HUES48 (cell line): ENCODE measurements around the gene PDZRN3.
"Not testable (repeated sequence)": the region's sequence is repeated elsewhere in the genome, so short reads cannot be mapped to it uniquely, and the experiment has no call there.

Experiments
- H3K27ac ChIP-seq: one replicate; pipeline ENCODE4 v1.7.0; 2013; ENCODE audit warnings: low read depth, low read length, inconsistent platforms
- H3K27me3 ChIP-seq: 2 replicates; pipeline ENCODE4 v1.6.1; 2013; ENCODE audit warnings: mild to moderate bottlenecking, low read length; ENCODE audit not compliant: control insufficient read depth, insufficient read depth
- H3K36me3 ChIP-seq: 2 replicates; pipeline ENCODE4 v1.6.1; 2013; ENCODE audit warnings: low read length; ENCODE audit not compliant: control insufficient read depth, insufficient read depth
- H3K4me1 ChIP-seq: 2 replicates; pipeline ENCODE4 v1.6.1; 2013; ENCODE audit warnings: mild to moderate bottlenecking, low read length; ENCODE audit not compliant: control insufficient read depth, insufficient read depth
- H3K4me3 ChIP-seq: 2 replicates; pipeline ENCODE4 v1.5.1; 2013; ENCODE audit warnings: mild to moderate bottlenecking, low read depth, low read length
- H3K9ac ChIP-seq: 2 replicates; pipeline ENCODE4 v1.6.1; 2013; ENCODE audit warnings: mild to moderate bottlenecking, low read depth, low read length, moderate library complexity
- H3K9me3 ChIP-seq: 2 replicates; pipeline ENCODE4 v1.6.1; 2013; ENCODE audit warnings: low read length; ENCODE audit not compliant: control insufficient read depth, insufficient read depth

The PDZRN3 gene

GRCh38 chr3:73575519-73575918 lies 49.2 kb downstream of the PDZRN3 start:
- no peaks in the 10 kb centered on the region for H3K4me1 ChIP-seq
- H3K4me3 ChIP-seq, result no peak overlapping the region
- no peak overlapping the region for H3K27ac ChIP-seq
- no peaks in the 10 kb centered on the region for H3K36me3 ChIP-seq
- no peak overlapping the region for H3K9ac ChIP-seq
- H3K27me3 ChIP-seq, result no peaks in the 10 kb centered on the region
- H3K9me3 ChIP-seq, result no peaks in the 10 kb centered on the region

GRCh38 chr3:73573204-73573603 lies 51.5 kb downstream of the PDZRN3 start:
- no peaks in the 10 kb centered on the region for H3K4me1 ChIP-seq
- no peaks in the 10 kb centered on the region for H3K27me3 ChIP-seq
- H3K9me3 ChIP-seq, result no peaks in the 10 kb centered on the region
- H3K4me3 ChIP-seq, result no peak overlapping the region
- H3K27ac ChIP-seq, result no peak overlapping the region
- no peaks in the 10 kb centered on the region for H3K36me3 ChIP-seq
- no peak overlapping the region for H3K9ac ChIP-seq

GRCh38 chr3:73572368-73572767 lies 52.4 kb downstream of the PDZRN3 start:
- no peak overlapping the region for H3K4me3 ChIP-seq
- H3K9ac ChIP-seq, result no peak overlapping the region
- H3K9me3 ChIP-seq, result no peaks in the 10 kb centered on the region
- no peaks in the 10 kb centered on the region for H3K4me1 ChIP-seq
- H3K36me3 ChIP-seq, result no peaks in the 10 kb centered on the region
- H3K27me3 ChIP-seq, result no peaks in the 10 kb centered on the region
- no peak overlapping the region for H3K27ac ChIP-seq

- Histone ChIP-seq H3K9me3 (no peaks in the 10 kb centered on the region), H3K4me1 (no peaks in the 10 kb centered on the region), H3K27me3 (no peaks in the 10 kb centered on the region), H3K9ac (no peak overlapping the region), H3K4me3 (no peak overlapping the region), H3K36me3 (no peaks in the 10 kb centered on the region), H3K27ac (no peak overlapping the region)
These were observed 53.4 kb downstream of the PDZRN3 start for GRCh38 chr3:73571238-73571794.

GRCh38 chr3:73569246-73569760 lies 55.4 kb downstream of the PDZRN3 start:
- Histone ChIP-seq H3K4me3 (no peak overlapping the region), H3K9me3 (no peaks in the 10 kb centered on the region)

GRCh38 chr3:73568371-73568862 lies 56.3 kb downstream of the PDZRN3 start:
- Histone ChIP-seq H3K27me3 (no peaks in the 10 kb centered on the region), H3K36me3 (no peaks in the 10 kb centered on the region), H3K4me1 (peaks cover 7% of the 10 kb centered on the region), H3K9ac (no peak overlapping the region), H3K4me3 (no peak overlapping the region), H3K27ac (no peak overlapping the region), H3K9me3 (no peaks in the 10 kb centered on the region)

More at GRCh38 chr3:73569246-73569760, 55.4 kb downstream of the PDZRN3 start:
- H3K4me1 ChIP-seq, result no peaks in the 10 kb centered on the region
- no peak overlapping the region for H3K27ac ChIP-seq
- no peaks in the 10 kb centered on the region for H3K36me3 ChIP-seq
- H3K27me3 ChIP-seq, result no peaks in the 10 kb centered on the region
- H3K9ac ChIP-seq, result no peak overlapping the region

GRCh38 chr3:73565374-73565773 lies 59.4 kb downstream of the PDZRN3 start:
- H3K27me3 ChIP-seq, result peaks cover 22% of the 10 kb centered on the region
- H3K9ac ChIP-seq, H3K36me3 ChIP-seq, H3K4me1 ChIP-seq, H3K9me3 ChIP-seq, H3K27ac ChIP-seq, H3K4me3 ChIP-seq: not testable (repeated sequence)

GRCh38 chr3:73563896-73564582 lies 60.7 kb downstream of the PDZRN3 start:
- no peak overlapping the region for H3K4me3 ChIP-seq
- H3K9ac ChIP-seq, result no peak overlapping the region
- peaks cover 35% of the 10 kb centered on the region for H3K27me3 ChIP-seq
- H3K4me1 ChIP-seq, result peaks cover 10% of the 10 kb centered on the region
- no peak overlapping the region for H3K27ac ChIP-seq
- no peaks in the 10 kb centered on the region for H3K9me3 ChIP-seq
- no peaks in the 10 kb centered on the region for H3K36me3 ChIP-seq

- H3K27me3 ChIP-seq, result peaks cover 60% of the 10 kb centered on the region
- H3K36me3 ChIP-seq, result no peaks in the 10 kb centered on the region
- peaks cover 25% of the 10 kb centered on the region for H3K4me1 ChIP-seq
- no peaks in the 10 kb centered on the region for H3K9me3 ChIP-seq
- no peak overlapping the region for H3K4me3 ChIP-seq
- no peak overlapping the region for H3K9ac ChIP-seq
- H3K27ac ChIP-seq, result no peak overlapping the region
These were observed 63.2 kb downstream of the PDZRN3 start for GRCh38 chr3:73561494-73561893.

- no peak overlapping the region for H3K27ac ChIP-seq
- no peak overlapping the region for H3K9ac ChIP-seq
- no peaks in the 10 kb centered on the region for H3K36me3 ChIP-seq
- H3K4me1 ChIP-seq, result peaks cover 38% of the 10 kb centered on the region
- H3K27me3 ChIP-seq, result peaks cover 62% of the 10 kb centered on the region
- no peaks in the 10 kb centered on the region for H3K9me3 ChIP-seq
- H3K4me3 ChIP-seq, result no peak overlapping the region
These were observed 65.0 kb downstream of the PDZRN3 start for GRCh38 chr3:73559749-73560148.

- H3K4me1 ChIP-seq, result peaks cover 35% of the 10 kb centered on the region
- H3K27me3 ChIP-seq, result peaks cover 62% of the 10 kb centered on the region
- H3K36me3 ChIP-seq, result no peaks in the 10 kb centered on the region
- no peak overlapping the region for H3K9ac ChIP-seq
- peak overlapping the region; percentile 27 for H3K27ac ChIP-seq
- peak overlapping the region; percentile 21; the same call in 1 of the 2 replicates for H3K4me3 ChIP-seq
- no peaks in the 10 kb centered on the region for H3K9me3 ChIP-seq
These were observed 66.0 kb downstream of the PDZRN3 start for GRCh38 chr3:73558727-73559075.
